A673 (cell line): ENCODE results near the gene CFAP99.

Experiments used
- EZH2 ChIP-seq: fragments of 200-600 bp; sonication (generic); IDR thresholded peaks from 2 replicates; pipeline ENCODE4 v1.6.1; 2017; ENCODE audit warnings: borderline replicate concordance, low read depth, mild to moderate bottlenecking, mixed read lengths, antibody characterized with exemption, low read length; ENCODE audit not compliant: poor library complexity, severe bottlenecking
- TF ChIP-seq, protein P1 (sequence below): fragments of 300-800, 200-600 bp; sonication (generic); conservative IDR thresholded peaks from 2 replicates; pipeline ENCODE4 v1.5.1; 2017; ENCODE audit warnings: low read depth, mild to moderate bottlenecking, antibody characterized with exemption, low read length, moderate library complexity, mixed read lengths

DNA sequence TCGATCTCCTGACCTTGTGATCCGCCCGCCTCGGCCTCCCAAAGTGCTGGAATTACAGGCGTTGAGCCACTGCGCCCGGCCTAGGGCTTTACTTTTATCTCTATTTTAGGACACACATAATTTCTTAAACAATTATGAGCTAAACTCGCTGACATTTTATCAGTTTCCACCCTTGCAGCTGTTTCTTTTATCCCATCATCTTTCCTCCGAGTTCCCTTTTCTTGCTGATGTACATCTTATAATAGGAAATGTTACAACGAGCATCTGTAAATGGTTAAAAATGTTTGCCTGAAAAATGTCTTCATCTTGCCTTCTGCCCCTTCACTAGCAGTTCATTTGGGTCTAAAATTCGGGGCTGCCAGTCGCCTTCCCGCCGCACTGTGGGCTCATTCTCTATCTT is 41.5 kb upstream of the CFAP99 start:
- TF ChIP-seq EZH2: no peak
- TF ChIP-seq, protein P1, sequence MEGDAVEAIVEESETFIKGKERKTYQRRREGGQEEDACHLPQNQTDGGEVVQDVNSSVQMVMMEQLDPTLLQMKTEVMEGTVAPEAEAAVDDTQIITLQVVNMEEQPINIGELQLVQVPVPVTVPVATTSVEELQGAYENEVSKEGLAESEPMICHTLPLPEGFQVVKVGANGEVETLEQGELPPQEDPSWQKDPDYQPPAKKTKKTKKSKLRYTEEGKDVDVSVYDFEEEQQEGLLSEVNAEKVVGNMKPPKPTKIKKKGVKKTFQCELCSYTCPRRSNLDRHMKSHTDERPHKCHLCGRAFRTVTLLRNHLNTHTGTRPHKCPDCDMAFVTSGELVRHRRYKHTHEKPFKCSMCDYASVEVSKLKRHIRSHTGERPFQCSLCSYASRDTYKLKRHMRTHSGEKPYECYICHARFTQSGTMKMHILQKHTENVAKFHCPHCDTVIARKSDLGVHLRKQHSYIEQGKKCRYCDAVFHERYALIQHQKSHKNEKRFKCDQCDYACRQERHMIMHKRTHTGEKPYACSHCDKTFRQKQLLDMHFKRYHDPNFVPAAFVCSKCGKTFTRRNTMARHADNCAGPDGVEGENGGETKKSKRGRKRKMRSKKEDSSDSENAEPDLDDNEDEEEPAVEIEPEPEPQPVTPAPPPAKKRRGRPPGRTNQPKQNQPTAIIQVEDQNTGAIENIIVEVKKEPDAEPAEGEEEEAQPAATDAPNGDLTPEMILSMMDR: no peak
